ENCODE results near the gene WDR62. TPM values are rescaled to one million over a fixed set of nuclear protein-coding genes. Genes with fewer than 3 reads are reported as not detected.

WDR62 gene
- total RNA-seq, 1 donor from 2014 or later, result 12.5 TPM

GRCh38 chr19:36025541-36025940 lies 29.2 kb upstream of the WDR62 start:
- no peak for TF ChIP-seq CTCF (conservative IDR thresholded peaks at IDR 0.05)
- Mint-ChIP-seq H3K4me1 (ENCODE audit: unreplicated experiment) (no peaks in the 10 kb centered on the region), H3K9me3 (no peaks in the 10 kb centered on the region), H3K27ac (no peak overlapping the region), H3K4me3 (no peak overlapping the region), H3K27me3 (no peaks in the 10 kb centered on the region), H3K36me3 (peaks cover 4% of the 10 kb centered on the region)
- no peak for DNase-seq (ENCODE audit: extremely low spot score, unreplicated experiment)

- H3K4me3 Mint-ChIP-seq, result no peak overlapping the region
- no peaks in the 10 kb centered on the region for H3K27me3 Mint-ChIP-seq
- no peak for DNase-seq (ENCODE audit: extremely low spot score, unreplicated experiment)
- H3K27ac Mint-ChIP-seq, result no peak overlapping the region
- no peaks in the 10 kb centered on the region for H3K9me3 Mint-ChIP-seq
- TF ChIP-seq CTCF (conservative IDR thresholded peaks at IDR 0.05), result no peak
- H3K36me3 Mint-ChIP-seq, result peaks cover 4% of the 10 kb centered on the region
- peaks cover 2% of the 10 kb centered on the region for H3K4me1 Mint-ChIP-seq (ENCODE audit: unreplicated experiment)
Measured at GRCh38 chr19:36026091-36026876, 28.4 kb upstream of the WDR62 start.

- DNase-seq (ENCODE audit: extremely low spot score, unreplicated experiment), result no peak
- no peaks in the 10 kb centered on the region for H3K27me3 Mint-ChIP-seq
- TF ChIP-seq CTCF (conservative IDR thresholded peaks at IDR 0.05), result no peak
- no peaks in the 10 kb centered on the region for H3K9me3 Mint-ChIP-seq
- peaks cover 4% of the 10 kb centered on the region for H3K36me3 Mint-ChIP-seq
- no peak overlapping the region for H3K4me3 Mint-ChIP-seq
- H3K4me1 Mint-ChIP-seq (ENCODE audit: unreplicated experiment), result peaks cover 4% of the 10 kb centered on the region
- H3K27ac Mint-ChIP-seq, result no peak overlapping the region
Measured at GRCh38 chr19:36027696-36028095, 27.0 kb upstream of the WDR62 start.

GRCh38 chr19:36028313-36029041 lies 26.2 kb upstream of the WDR62 start:
- Mint-ChIP-seq H3K27ac (no peak overlapping the region), H3K27me3 (no peaks in the 10 kb centered on the region), H3K4me3 (no peak overlapping the region), H3K36me3 (no peaks in the 10 kb centered on the region), H3K4me1 (ENCODE audit: unreplicated experiment) (peaks cover 4% of the 10 kb centered on the region), H3K9me3 (no peaks in the 10 kb centered on the region)
- DNase-seq (ENCODE audit: extremely low spot score, unreplicated experiment), result no peak
- no peak for TF ChIP-seq CTCF (conservative IDR thresholded peaks at IDR 0.05)

- Mint-ChIP-seq H3K27me3 (no peaks in the 10 kb centered on the region), H3K27ac (no peak overlapping the region), H3K4me1 (ENCODE audit: unreplicated experiment) (peaks cover 10% of the 10 kb centered on the region), H3K4me3 (no peak overlapping the region), H3K36me3 (no peaks in the 10 kb centered on the region), H3K9me3 (no peaks in the 10 kb centered on the region)
- no peak for DNase-seq (ENCODE audit: extremely low spot score, unreplicated experiment)
- no peak for TF ChIP-seq CTCF (conservative IDR thresholded peaks at IDR 0.05)
Measured at GRCh38 chr19:36030264-36031148, 24.2 kb upstream of the WDR62 start.

Measured in type B pancreatic cell (in vitro differentiated cells).